ENCODE measurements around the gene TIMM17B.
"Not testable (repeated sequence)": the region's sequence is repeated elsewhere in the genome, so short reads cannot be mapped to it uniquely, and the experiment has no call there.

The TIMM17B gene

GRCh38 chrX:48853494-48853893 lies 44.1 kb downstream of the TIMM17B start:
- not testable (repeated sequence) for DNase-seq

GRCh38 chrX:48852857-48853256 lies 44.7 kb downstream of the TIMM17B start:
- intact Hi-C loops (cut with DNase I): no loop called here
- no peak for DNase-seq

More at GRCh38 chrX:48853494-48853893, 44.1 kb downstream of the TIMM17B start:
- intact Hi-C loops (cut with DNase I): not testable (repeated sequence)

- intact Hi-C loops (cut with DNase I): no loop called here
Measured at GRCh38 chrX:48848847-48849246, 48.7 kb downstream of the TIMM17B start.

More at GRCh38 chrX:48848847-48849246, 48.7 kb downstream of the TIMM17B start:
- DNase-seq: no peak
